GM21515 (cell line): Measurements from ENCODE around the gene CISD3.
A peak's percentile ranks its signal among the peaks of the same experiment; 100 is the strongest.

ENCODE experiments used
- ATAC-seq: cut with Tn5 transposase; IDR thresholded peaks from one replicate; pipeline ENCODE4 v1.9.1; 2021; ENCODE audit not compliant: unreplicated experiment

CISD3 gene

GRCh38 chr17:38729886-38730525 is at the start of gene CISD3:
CISD3 (plus strand) TSS chr17:38730341; CDS start chr17:38730359, 18 bp downstream.
- peak; percentile 69 for ATAC-seq

- no peak for ATAC-seq
Observed at GRCh38 chr17:38681096-38681495, 49.0 kb upstream of the CISD3 start.

DNA sequence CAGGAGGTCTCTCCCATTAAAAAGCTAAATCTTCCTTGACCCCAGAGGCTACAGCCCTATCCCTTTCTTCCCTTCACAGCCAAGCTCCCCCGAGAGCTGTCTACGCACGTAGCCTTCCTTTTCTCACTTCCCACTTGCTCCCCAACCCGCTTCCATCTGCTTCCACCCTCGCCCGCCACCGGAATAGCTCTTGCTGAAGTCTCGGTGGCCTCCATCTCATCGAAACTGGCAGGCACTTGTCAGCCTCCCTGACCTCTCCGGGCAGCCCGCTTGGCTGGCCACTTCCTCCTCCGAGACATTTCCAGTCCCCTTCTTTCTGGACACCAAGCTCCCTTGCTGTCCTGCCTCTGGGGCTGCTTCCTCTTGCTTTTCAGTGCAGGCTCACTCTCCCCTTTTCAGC is 44.6 kb upstream of the CISD3 start:
- ATAC-seq = no peak

- no peak for ATAC-seq
Observed at GRCh38 chr17:38687286-38687685, 42.9 kb upstream of the CISD3 start.

- ATAC-seq = no peak
Observed at GRCh38 chr17:38690386-38690785, 39.8 kb upstream of the CISD3 start.

DNA sequence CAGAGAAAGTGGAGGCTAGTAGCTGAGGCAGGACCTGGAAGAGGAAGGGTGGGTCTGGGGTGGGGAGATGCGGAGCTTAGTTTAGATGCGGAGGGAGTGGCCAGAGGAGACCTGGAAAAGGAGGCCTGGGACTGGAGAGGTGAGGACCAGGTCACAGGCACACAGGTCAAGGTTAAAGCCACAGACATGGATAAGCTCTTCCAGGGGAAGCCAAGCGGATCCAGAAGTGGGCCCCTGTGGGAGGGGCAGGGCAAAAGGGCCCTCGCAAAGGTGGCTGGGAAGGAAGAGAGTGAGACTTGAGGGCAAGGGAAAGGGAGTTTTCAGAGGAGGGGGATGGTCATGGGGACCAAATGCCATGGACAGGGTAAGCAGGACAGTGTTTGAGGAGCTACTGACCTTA is 39.0 kb upstream of the CISD3 start:
- no peak for ATAC-seq

DNA sequence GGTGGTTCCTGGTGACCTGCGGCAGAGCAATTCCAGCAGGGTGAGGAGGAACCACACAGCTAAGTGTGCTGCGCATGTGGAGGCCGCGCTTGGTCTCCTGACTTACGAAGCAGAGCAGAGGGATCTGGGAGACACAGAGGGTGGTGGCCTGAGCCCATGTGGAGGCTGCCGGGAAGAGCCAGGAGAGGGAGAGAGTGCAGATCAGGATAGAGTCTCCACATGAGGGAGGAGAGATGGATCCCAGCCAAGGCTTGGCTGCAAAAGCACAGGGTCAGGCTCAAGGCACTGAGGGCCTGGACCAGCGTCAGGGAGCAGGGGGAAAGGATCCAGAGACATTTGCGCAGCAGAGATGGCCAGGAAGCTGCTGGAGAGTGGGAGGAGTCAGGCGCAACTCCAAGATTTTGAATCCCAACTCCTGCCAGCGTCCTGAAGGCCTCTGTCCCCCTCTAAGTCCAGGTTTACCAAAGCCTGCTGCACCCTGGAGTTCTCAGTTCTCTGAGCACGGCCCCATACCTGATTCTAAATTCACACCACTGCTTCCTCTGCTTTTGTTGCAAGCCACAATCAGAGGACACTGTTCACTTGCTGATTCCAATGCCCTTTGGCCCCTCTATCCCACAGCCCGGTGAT is 36.3 kb upstream of the CISD3 start:
- ATAC-seq = no peak

- ATAC-seq = no peak
Observed at GRCh38 chr17:38697061-38697820, 32.9 kb upstream of the CISD3 start.

GRCh38 chr17:38698760-38699159 is 31.4 kb upstream of the CISD3 start:
- no peak for ATAC-seq

DNA sequence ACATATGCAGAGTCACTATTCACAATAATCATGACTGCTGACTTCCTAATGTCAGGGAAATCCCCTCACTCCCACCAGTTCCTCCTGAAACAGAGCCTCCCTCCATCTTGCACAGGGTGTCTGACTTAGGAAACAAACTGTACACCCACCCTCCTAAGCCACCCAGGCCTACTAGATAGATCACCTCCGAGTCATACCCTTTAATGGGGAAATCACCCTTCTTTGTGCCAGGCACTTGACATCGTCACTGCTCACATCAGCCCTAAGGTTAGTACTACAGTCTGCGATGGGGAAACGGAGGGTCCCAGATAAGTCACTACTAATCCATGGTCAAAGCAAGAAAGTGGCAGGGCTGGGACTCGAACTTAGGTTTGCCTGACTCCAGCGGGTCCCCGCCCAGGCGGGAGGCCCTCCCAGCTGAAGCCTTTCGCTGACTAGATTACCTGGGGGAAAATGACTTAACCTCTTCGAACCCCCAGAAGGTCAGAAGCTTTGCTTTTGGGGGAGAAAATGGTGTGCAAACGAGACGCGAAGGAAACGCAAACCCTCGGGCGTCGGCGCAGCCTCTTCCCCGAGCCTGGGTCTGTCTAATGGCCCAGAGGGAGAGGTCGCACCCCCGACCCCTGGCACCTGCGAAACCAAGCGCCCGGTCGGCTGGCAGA is 28.5 kb upstream of the CISD3 start:
- peak; percentile 15 for ATAC-seq

- ATAC-seq = peak; percentile 24
Observed at GRCh38 chr17:38702166-38702915, 27.8 kb upstream of the CISD3 start.

- ATAC-seq = no peak
Observed at GRCh38 chr17:38702916-38703741, 27.0 kb upstream of the CISD3 start.

- no peak for ATAC-seq
Observed at GRCh38 chr17:38703742-38704605, 26.2 kb upstream of the CISD3 start.

- ATAC-seq = no peak
Observed at GRCh38 chr17:38704606-38705522, 25.3 kb upstream of the CISD3 start, which contains the start of gene MLLT6. MLLT6 (plus strand) TSS chr17:38705273; CDS start chr17:38705633, 360 bp downstream.

GRCh38 chr17:38705523-38705802 is 24.7 kb upstream of the CISD3 start:
- ATAC-seq = no peak

DNA sequence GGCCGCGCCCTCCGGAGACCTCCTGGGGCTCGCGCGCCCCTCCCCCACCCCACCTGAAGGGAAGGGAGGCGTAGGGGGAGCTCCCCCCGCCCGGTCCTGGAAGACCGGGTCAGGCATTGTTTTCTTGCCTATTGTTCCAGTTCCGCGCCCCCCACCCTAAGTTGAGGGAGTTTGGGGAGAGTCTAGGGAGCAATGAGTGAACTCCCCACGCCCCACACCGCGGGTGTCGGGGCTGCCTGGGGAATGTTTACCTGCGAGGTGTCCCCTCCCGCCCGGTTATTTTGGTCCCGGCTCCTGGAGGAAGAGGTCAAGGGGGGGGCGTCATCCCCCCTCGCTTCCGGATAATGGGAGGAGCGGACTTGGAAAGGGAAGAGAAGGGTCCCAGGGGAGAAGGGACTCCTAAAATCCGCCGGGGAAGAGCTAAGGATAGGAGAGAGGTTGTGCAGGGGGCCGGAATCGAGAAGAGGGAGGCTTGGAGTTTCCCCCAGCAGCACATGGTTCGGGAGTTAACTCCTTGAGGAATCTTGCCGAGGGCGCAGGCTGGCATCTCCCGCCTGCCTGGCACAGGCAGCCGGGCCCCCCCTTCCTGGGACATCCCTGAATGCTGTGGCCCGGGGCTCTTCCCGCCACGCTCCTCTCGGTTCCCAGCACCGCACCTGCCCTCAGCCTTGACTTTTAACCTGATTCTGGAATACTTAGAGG is 24.2 kb upstream of the CISD3 start:
- no peak for ATAC-seq

DNA sequence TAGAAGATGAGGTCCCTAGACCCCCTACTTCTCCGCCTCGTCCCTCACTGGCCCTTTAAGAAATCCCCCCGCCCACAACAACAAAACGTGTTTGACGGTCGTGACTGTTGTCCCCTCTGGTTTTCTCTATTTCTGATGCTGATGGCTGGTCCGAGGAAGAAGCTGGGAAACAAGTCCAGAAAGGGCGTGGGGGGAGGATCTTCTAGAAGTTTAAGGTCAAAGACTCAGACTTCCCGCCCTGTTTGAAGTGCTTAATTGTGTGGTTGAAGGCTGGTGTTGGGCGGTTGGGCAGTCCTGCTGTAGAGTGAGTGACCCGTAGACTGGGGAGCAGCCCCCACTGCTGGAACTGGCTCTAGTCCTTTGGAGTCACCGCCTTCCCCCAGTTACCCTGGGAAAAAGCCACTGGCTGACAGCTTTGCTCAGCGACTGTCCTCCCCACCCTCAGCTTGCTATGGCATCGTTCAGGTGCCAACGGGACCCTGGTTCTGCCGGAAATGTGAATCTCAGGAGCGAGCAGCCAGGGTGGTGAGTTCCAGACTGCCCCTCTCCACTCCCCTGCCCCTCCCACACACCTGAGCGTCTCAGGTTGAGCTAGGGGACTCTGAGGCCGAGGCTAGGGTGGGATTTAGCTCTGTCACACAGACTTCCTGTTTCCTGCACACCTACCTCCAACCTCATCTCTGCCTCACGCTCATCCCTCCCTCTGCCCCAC is 23.5 kb upstream of the CISD3 start:
- ATAC-seq = no peak
